Stromal cell of bone marrow (primary cell): Measurements from ENCODE around the gene ZNRF4.
"Not testable (repeated sequence)": the region's sequence is repeated elsewhere in the genome, so short reads cannot be mapped to it uniquely, and the experiment has no call there.

Source experiments
- DNase-seq: peaks from one replicate; pipeline ENCODE4 v3.0.0-alpha.2; 2012; ENCODE audit warnings: low read depth

The ZNRF4 gene, protein sequence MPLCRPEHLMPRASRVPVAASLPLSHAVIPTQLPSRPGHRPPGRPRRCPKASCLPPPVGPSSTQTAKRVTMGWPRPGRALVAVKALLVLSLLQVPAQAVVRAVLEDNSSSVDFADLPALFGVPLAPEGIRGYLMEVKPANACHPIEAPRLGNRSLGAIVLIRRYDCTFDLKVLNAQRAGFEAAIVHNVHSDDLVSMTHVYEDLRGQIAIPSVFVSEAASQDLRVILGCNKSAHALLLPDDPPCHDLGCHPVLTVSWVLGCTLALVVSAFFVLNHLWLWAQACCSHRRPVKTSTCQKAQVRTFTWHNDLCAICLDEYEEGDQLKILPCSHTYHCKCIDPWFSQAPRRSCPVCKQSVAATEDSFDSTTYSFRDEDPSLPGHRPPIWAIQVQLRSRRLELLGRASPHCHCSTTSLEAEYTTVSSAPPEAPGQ

DNA sequence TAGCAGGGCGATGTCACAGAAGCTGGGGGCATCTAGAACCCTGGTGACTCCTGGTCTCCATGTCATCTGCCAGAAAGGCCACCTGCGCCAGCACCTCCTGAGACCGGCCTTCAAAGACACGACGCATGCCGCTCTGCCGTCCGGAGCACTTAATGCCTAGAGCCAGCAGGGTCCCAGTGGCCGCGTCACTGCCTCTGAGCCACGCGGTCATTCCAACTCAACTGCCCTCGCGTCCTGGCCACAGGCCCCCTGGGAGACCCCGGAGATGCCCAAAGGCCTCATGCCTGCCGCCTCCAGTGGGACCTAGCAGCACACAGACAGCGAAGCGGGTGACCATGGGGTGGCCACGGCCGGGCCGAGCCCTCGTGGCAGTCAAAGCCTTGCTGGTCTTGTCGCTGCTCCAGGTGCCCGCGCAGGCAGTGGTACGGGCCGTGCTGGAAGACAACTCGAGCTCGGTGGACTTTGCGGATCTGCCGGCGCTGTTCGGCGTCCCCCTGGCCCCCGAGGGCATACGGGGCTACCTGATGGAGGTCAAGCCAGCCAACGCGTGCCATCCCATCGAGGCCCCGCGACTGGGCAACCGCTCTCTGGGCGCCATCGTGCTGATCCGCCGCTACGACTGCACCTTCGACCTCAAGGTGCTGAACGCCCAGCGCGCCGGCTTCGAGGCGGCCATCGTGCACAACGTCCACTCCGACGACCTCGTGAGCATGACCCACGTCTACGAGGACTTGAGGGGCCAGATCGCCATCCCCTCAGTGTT lies at the start of gene ZNRF4:
ZNRF4 (plus strand) TSS at position 51 of the 763 bp plus-strand sequence; CDS start at position 126, 75 bp downstream.
- no peak for DNase-seq

DNA sequence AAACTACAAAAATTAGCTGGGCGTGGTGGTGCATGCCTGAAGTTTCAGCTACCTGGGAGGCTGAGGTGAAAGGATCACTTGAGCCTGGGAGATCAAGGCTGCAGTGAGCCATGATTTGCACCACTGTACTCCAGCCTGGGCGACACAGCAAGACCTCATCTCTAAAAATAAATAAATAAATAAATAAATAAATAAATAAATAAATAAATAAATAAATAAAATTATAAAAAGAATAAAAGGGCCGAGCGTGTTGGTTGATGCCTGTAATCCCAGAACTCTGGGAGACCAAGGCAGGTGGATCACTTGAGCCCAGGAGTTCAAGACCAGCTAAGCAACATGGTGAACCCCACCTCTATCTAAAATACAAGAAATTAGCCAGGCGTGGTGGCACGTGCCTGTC lies 49.0 kb upstream of the ZNRF4 start:
- not testable (repeated sequence) for DNase-seq

DNA sequence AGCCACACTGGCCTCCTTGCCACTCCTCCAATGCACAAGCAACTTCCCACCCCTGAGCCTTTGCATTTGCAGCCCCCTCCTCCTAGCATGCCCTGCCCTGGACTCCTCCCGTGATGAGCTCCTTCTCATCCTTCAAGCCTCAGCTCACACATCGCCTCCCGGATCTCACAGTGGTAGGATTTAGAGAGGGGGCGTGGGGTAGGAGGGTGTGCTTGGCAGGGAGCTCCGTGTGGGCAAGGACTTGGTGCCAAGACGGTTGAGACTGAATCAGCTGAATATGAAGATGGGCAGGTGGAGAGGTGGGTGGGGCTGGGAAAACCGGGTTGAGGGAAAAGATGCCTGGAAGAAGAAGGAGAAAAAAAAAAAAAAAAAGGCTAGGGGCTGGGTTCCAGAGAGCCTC lies 48.4 kb upstream of the ZNRF4 start:
- DNase-seq, result no peak

DNA sequence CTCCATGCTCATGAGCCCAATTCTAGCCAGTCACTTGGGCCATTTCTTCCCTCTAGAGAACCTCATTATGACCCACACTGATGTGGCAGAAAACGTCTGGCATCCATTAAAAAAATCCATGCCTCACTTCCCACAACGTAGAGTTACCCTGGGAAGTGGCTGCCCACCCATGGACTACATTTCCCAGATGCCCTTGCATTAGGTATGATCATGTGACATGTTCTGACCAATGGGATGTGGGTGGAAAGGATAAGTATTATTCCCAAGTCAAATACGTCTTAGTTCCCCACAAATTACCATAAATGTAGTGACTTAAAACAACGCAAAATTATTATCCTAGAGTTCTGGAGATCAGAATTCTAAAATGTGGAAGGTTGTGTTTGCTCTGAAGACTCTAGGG lies 47.9 kb upstream of the ZNRF4 start:
- no peak for DNase-seq

DNA sequence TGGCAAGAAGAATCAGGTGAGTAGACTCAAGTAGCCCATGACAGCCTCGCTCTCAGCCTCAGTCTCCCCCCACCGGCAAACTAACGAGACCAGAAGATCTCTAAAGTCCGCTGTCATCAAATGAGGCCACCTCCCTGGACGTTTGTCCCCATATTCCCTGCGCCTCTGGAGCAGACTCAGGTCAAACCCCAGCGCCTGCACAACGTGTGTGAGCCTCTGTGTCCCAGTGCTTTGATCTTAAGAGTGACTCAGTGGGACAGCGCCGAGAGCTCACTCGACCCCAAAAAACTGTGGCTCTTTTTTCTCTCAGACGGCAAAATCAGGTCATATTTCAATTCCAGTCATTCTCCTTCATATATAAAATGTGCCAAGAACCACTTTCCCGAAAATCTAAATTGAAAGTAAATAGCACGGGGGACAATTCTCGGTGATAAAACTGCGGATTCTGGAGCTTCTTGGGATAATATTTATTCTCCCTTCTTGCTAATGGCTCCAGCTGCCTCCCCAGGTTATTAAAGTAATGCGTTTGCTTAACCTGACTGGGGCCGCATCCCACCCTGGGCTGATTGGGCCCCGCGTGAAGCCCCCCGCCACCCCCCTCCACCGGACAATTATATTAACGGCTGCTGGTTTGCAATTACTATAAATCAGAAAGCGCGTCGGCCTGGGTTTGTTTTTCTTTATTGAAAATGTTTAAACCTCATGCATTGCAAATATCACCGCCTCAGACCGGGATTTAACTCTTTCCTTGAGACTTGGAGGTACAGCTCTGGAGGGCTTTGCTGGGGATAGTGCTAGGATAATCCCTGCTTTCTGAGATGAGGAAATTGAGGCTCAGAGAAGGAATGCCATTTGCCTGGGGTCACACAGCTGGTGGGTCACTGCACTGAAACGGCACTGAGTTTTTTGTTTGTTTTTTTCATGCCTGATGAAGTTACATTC lies 37.5 kb upstream of the ZNRF4 start:
- DNase-seq, result no peak

DNA sequence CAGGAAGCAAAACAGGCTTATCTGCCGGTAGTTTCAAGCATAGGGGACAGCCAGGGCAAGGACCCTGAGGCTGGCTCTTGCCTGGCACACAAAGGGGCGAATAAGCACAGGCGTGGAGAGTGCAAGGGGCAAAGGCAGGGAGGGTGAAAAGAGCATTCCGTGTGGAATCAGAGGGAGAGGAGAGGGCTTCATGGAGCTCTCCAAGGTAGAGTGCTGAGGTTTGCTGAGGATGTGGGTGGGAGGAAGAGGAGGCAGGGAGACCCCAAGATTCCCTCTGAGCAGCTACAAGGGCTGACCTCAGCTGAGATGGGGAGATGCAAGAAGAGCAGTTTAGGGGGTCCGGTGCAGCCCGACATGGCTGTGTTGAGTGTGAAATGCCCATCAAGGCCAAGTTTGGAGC lies 36.5 kb upstream of the ZNRF4 start:
- no peak for DNase-seq

DNA sequence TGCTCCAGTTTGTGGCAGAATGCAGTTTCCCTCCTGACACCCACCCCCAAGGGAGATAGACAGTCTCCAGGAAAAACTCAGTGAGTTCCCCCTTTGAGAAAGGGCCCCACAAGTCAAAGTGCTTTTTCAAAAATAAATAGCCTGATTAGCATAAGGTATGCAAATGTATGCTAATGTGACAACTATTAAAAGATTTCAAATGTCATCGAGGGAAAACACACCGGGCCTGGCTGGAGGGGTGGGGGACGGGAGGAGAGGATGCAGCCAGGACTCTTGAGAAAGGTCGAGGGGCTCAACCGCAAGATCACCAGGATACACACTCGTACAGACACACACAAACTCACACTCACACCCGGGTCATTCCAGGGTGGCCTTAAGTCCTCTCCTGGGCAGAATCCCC lies 34.3 kb upstream of the ZNRF4 start:
- DNase-seq, result no peak

DNA sequence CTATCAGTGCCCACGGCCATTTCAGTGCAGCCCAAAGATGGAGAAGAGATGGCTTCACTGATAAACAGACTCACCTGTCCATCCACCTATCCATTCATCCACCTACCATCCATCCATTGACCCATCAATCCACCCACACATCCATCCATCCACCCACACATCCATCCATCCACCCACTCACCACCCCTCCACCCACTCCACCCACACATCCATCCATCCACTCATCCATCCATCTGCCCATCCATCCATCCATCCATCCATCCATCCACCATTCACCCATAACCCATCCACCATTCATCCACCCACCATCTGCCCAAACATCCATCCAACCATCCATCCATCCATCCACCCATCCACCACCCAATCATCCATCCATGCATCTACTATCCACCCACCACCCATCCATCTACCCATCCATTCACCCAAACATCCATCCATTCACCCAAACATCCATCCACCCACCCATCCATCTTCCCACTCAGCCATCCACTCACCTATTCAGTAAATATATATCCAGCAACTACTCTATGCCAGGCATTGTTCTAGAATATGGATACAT lies 31.6 kb upstream of the ZNRF4 start:
- no peak for DNase-seq

DNA sequence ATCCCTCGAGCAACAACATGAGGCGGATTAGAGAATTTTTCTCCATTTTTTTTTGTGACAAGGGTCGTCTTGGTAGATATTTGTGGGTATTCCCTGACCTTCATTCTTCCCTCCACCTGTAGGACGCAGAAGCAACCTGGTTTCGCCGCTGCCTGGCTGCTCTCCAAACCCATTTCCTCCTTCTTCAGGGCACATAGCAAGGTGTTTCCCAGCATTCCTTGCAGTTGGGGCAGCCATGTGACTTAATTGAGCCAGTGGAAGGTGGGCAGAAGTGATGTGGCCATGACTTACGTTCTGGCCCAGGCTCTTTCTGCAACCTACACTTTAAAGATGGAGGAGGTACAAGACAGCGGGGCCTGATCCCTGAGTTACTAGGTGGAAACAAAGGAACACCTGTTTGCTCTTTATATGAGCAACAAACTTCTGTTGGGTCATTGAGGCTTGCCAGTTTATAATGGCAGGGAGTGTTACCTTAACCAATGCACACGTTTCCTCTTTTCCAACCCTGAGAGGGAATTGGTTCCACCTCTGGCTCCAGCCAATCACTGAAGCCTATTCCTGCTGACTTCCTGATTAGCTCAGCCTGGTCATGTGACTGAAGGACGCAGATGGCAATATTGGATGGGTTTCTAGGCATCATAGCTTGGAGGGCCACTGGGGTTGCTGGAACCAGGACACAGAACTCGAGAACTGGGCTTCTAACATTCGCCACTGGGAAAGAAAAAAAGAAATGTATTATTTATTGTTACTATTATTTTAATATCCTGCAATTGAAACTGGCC lies 30.8 kb upstream of the ZNRF4 start:
- no peak for DNase-seq

DNA sequence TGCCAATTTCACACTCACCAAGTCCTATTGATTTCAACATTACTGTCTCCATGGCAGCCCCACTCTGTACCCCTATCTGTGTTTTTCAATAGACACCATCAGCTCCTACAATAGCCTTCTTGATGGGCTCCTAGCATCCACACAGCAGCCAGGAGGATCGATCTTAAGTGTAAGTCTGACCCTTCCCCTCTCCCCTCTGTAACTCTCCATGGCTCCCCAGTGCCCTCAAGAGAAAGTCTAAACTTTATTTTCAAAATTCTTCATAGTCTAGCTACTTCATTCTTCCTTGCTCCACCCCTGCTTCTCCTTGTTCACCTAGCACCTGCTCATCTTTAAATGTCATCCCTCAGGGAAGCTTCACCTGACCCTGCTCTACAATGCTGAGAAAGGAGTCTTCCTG lies 30.0 kb upstream of the ZNRF4 start:
- DNase-seq, result no peak

DNA sequence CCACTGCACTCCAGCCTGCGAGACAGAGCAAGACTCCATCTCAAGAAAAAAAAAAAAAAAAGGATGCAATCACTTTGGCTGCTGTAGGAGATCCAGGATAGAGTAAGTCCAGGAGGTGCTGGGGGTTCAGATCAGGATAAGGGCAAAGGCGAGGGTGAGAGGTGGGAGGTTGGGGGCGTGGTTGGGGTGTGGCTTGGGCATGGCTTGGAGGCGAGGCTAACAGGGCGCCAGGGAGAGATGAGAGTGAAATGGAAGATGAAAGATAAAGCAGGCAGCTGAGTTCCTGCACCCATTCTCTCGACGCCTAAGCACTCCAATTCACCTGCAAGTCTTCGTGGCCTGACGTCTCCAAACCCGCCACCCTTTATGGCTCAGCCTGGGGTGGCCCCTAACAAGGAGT lies 25.0 kb upstream of the ZNRF4 start:
- DNase-seq, result no peak

DNA sequence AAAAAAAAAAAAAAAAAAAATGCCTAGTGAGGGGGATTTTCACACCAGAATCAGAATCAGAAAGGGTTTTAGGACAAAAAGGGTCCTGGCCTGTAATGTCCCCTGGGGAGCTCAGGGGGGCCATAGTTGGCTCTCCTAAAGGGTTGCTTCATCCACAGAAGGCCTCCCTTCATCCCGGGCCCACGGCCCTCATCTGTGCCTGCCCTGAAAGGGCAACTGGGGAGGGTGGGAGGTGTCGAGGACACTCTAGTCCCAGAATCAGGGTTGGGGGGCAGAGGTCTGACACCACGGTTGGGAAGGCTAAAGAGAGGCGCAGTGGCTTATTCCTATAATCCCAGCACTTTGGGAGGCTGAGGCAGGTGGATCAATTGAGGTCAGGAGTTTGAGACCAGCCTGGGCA lies 22.5 kb upstream of the ZNRF4 start:
- DNase-seq, result no peak

DNA sequence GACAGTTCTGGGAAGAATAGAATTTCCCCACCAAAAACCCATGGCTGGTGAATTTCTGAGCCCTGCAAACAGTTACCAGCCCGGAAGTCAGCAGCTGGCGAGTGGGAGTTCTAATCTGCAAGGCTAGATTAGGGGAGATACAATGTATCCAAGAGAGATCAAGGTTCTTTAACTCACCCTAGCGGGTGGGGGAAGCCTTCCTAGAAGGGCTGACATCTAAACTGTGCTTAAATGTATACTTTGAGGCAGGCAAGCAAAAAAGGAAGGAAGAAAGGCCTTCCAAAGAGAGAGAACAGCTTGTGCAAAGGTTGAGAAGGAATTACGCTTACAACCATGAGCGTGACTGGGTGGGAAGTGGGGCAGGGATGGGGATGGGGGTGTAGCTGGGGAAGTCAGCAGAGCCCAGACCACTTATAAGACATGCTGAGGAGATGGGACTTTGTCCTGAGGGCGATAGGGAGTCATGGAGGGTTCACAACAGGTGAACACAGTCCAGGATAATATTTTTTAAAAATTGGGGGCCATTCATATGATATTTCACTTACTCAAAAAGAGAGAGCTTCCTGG lies 20.8 kb upstream of the ZNRF4 start:
- DNase-seq, result no peak

DNA sequence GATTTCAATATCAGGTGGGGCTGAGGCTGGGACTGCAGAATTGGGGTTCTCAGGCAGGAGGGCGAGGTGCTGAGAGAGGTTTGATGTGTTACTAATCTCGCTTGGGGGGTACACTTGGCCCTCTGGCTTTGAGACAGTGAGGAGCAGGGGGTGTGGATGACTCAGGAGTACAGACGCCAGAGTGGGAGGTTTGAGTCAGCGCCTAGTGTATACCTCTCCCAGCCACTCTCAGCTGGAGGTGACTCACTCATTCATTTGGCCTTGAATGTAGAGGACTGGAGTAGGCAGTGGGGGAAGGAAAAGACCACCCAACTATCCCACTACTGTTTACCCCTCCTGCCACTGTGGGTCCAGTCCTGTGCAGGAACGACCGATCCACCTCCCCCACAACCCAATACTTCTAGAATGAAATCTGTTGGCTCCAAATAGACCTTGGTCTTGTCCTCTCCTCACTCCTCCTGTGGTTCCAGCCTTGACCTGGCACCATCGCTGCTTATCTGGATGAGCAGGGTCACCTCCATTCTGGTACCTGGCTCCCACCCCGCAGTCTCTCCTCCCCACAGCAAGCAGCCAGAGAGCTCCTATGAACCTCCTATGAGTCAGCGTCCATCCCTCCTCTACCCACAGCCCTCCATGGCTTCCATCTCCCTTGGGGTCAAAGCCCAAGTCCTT lies 20.1 kb upstream of the ZNRF4 start:
- peak; percentile 79 for DNase-seq

DNA sequence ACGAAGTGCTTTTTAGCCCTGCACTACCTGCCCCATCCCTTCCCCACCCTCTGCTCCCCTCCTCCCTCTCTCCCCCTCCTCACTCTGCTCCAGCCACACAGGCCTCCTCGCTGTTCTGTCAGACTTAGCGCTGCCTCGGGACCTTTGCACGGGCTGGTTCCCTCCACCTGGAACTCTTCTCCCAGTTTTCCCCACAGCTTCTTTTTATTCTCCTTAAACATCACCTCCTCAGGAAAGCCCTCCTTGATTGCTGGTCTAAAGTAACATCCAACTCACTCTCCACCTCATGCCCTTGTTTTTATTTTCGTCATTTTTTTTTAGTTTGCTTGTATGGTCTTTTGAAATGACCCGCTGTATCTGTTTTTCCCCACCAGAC lies 19.6 kb upstream of the ZNRF4 start:
- DNase-seq, result no peak

DNA sequence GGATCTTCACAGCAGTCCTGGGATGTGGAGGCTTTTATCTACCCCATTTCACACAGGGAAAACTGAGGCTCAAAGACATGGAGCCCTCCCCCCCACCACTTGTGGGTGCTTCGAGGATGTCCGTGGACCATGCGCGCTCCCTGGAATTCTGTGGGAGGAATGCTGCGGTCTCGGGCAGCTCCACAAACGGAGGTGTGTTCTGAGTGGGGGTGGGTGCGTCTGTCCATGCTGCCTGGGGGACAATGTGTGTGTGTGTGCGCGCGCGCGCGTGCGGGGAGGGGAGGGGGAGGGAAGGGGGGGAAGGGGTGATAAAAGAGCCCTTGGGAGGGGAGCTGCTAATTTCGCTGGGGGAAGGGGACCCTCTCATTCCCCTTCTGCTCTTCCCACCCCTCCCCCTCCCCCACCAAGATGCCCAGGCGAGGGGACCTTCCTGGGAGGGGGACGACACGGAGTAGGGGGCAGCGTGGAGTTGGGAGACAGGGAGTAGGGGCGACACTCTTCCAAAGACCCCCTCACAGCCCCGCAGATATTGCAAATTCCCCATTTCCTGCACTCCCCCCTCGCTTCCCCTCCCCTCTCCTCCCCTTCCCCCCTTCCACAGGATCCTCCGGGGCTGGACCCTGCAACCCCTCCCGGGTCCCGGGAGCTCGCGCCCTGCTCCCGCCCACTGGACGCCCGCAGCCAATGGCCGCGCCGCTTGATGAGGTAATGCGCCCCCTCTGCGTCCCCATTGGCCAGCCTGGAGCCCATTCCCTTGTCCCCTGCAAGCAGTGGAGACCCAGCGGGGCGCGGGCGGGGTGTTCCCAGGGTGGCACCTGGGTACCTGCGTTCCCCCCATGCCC lies 18.9 kb upstream of the ZNRF4 start:
- DNase-seq, result no peak

DNA sequence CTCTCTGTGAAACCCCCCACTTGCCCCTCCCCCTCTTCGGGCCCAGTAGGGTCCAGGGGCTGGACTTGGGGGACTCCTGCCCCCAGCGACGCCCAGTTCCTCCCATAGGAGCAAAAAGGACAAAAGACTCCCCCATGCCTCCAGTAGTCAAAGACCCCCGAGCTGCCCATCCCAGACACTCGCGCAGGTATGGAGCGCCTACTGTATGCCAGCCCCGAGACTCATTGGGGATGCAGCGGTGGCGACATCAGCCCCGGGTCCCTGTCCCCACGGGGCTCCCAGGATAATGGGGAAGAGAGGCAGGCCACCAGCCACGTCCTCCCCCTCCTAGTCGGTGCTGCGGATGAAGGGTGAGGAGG lies 18.3 kb upstream of the ZNRF4 start:
- DNase-seq, result no peak

DNA sequence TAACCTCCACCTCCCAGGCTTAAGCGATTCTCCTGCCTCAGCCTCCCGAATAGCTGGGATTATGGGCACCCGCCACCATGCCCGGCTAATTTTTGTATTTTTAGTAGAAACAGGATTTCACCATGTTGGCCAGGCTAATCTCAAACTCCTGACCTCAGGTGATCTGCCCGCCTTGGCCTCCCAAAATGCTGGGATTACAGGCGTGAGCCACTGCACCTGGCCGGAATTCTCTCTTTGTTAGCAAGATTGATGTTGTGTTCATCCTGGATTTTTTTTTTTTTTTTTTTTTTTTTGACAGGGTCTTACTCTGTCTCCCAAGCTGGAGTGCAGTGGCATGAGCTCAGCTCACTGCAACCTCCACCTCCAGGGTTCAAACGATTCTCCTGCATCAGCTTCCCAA lies 16.5 kb upstream of the ZNRF4 start:
- DNase-seq, result not testable (repeated sequence)

DNA sequence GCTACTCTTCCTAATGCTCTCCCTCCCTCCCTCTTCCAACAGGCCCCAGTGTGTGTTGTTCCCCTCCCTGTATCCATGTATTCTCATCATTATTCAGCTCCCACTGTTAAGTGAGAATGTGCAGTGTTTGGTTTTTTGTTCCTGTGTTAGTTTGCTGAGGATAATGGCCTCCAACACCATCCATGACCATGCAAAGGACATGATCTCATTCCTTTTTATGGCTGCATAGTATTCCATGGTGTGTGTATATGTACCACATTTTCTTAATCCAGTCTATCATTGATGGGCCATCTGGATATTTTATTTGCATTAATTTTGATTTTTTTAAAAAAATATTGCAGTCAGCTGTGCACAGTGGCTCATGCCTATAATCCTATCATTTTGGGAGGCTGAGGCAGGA lies 15.8 kb upstream of the ZNRF4 start:
- DNase-seq, result no peak

DNA sequence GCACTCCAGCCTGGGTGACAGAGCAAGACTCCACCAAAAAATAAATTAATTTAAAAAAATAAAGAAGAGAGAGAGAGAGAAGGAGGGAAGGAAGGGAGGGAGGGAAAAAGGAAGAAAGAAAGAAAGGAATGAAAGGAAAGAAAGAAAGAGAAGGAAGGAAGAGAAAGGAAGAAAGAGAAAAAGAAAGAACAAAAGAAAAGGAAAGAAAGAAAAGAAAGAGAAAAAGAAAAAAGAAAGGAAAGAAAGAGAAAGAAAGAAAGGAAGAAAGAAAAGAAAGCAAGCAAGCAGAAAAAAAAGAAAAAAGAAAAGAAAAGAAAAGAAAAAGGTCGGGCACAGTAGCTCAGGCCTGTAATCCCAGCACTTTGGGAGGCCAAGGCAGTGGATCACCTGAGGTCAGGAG lies 14.9 kb upstream of the ZNRF4 start:
- DNase-seq, result no peak
